Esophagus muscularis mucosa (tissue), 3 donors: ENCODE measurements around the gene ST3GAL3.

Experiments
- POLR2A ChIP-seq: fragments of 450-650 bp; IDR thresholded peaks from one replicate; pipeline ENCODE4 v1.6.1; 2017; ENCODE audit warnings: antibody characterized with exemption, moderate library complexity, mild to moderate bottlenecking, low read depth
- TF ChIP-seq, protein P1 (sequence below), 3 experiments: fragments of 200-600 bp in 2 of 3; fragments of 450-650 bp in 1 of 3; sonication (generic) in 2 of 3; IDR thresholded peaks; one replicate each; pipeline ENCODE4 v1.5.1; 2017 to 2019; ENCODE audit warnings: antibody characterized with exemption in 3 of 3, mild to moderate bottlenecking in 2 of 3, moderate library complexity in 1 of 3

DNA sequence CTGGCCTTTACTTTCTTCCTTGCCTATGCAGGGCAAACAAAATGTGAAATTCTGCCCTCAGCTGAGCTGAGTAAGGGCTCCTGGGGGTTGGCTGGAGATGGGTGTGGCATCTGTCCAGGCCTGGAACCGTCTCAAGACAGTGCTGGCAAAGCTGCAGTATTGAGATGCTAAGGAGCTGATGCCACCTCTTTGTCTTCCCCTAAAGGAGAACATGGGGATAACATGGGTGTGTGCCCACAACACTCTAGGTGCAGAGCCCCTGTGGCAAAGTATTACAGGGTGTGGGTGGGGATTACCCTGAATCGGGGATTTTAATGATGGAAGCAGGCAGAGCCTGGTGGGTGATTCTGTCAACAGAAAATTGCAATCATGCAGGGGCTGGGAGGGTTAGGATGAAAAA, 2.5 kb upstream of the ST3GAL3 start:
- TF ChIP-seq, protein P1, sequence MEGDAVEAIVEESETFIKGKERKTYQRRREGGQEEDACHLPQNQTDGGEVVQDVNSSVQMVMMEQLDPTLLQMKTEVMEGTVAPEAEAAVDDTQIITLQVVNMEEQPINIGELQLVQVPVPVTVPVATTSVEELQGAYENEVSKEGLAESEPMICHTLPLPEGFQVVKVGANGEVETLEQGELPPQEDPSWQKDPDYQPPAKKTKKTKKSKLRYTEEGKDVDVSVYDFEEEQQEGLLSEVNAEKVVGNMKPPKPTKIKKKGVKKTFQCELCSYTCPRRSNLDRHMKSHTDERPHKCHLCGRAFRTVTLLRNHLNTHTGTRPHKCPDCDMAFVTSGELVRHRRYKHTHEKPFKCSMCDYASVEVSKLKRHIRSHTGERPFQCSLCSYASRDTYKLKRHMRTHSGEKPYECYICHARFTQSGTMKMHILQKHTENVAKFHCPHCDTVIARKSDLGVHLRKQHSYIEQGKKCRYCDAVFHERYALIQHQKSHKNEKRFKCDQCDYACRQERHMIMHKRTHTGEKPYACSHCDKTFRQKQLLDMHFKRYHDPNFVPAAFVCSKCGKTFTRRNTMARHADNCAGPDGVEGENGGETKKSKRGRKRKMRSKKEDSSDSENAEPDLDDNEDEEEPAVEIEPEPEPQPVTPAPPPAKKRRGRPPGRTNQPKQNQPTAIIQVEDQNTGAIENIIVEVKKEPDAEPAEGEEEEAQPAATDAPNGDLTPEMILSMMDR (IDR thresholded peaks at IDR 0.05) = peak in 1 of 3 experiments; percentile 37
- TF ChIP-seq POLR2A = no peak
